IPS DF 6.9 (cell line): ENCODE data around the gene BRD9.
"Not testable (repeated sequence)": the region's sequence is repeated elsewhere in the genome, so short reads cannot be mapped to it uniquely, and the experiment has no call there.

ENCODE experiments used
- DNase-seq: peaks from one replicate; pipeline ENCODE4 v3.0.0-alpha.2; 2013; ENCODE audit warnings: low read depth, low spot score
- H3K27ac ChIP-seq: one replicate; pipeline ENCODE4 v1.5.1; 2013; ENCODE audit warnings: low read length, control low read depth
- H3K27me3 ChIP-seq: 2 replicates; pipeline ENCODE4 v1.6.1; 2013; ENCODE audit warnings: mild to moderate bottlenecking, low read length; ENCODE audit not compliant: control insufficient read depth, insufficient read depth
- H3K36me3 ChIP-seq: 2 replicates; pipeline ENCODE4 v1.6.1; 2013; ENCODE audit warnings: low read length; ENCODE audit not compliant: control insufficient read depth, insufficient read depth
- H3K4me1 ChIP-seq: 2 replicates; pipeline ENCODE4 v1.6.1; 2013; ENCODE audit warnings: low read length; ENCODE audit not compliant: control insufficient read depth, insufficient read depth
- H3K4me3 ChIP-seq: 2 replicates; pipeline ENCODE4 v1.5.1; 2013; ENCODE audit warnings: mild to moderate bottlenecking, low read length
- H3K9me3 ChIP-seq: 2 replicates; pipeline ENCODE4 v1.6.1; 2013; ENCODE audit warnings: low read length, inconsistent platforms; ENCODE audit not compliant: control insufficient read depth, insufficient read depth
- WGBS: extraction: QIAGEN DNeasy Blood & Tissue Kit; methylation state at CpG from one replicate; pipeline ENCODE4 v1.1.7; 2013; ENCODE audit warnings: mixed read lengths, missing lambda C conversion rate; ENCODE audit not compliant: insufficient read length, insufficient coverage; 5-methylcytosine and 5-hydroxymethylcytosine counted together

The BRD9 gene

DNA sequence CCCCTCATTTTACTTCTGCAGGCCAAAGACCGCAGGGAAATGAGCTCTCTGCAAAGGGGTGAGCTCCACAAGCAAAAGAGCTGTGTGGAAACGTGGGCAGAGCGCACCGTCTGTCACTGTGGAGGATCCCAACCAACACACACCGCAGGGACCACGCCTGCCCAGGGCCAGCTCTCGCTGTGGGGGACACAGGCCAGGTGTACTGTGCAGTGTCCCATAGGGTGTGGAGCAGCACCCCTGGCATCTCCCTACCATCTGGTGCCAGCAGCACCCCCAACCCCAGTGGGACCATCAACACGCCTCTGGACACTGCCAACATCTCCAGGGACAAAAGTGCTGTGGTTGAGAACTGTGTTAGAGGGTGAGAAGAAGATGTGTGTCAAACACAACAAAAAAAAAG lies 13.9 kb downstream of the BRD9 start:
- H3K27me3 ChIP-seq, H3K4me1 ChIP-seq, H3K27ac ChIP-seq, H3K9me3 ChIP-seq, H3K4me3 ChIP-seq, DNase-seq: not testable (repeated sequence)
- no CpG with 5 or more reads among the region's 8 CpGs for WGBS
- peaks cover 54% of the 10 kb centered on the region for H3K36me3 ChIP-seq

DNA sequence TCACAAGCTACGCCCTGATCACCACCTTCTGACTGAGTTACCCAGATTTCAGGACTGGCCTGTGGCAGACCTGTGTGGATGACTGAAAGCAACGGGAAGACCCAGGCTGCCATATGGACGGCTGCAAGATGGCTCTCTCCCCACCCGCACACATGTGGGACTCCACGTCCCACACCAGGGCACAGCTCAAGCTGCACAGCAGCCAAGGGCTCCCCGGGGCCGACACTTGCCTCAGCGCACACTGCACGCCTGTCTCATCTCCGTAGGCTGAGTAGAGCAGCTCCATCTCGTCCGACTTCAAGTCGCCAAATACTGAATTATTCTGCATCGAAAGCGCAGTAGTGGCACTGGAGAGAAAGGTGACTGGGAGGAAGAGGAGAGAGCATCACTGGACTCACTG lies 14.5 kb downstream of the BRD9 start:
- no peak for DNase-seq
- WGBS, result no CpG with 5 or more reads among the region's 15 CpGs
- Histone ChIP-seq H3K9me3 (no peaks in the 10 kb centered on the region), H3K4me1 (no peaks in the 10 kb centered on the region), H3K27me3 (no peaks in the 10 kb centered on the region), H3K4me3 (no peak overlapping the region), H3K27ac (no peak overlapping the region), H3K36me3 (peaks cover 48% of the 10 kb centered on the region)

DNA sequence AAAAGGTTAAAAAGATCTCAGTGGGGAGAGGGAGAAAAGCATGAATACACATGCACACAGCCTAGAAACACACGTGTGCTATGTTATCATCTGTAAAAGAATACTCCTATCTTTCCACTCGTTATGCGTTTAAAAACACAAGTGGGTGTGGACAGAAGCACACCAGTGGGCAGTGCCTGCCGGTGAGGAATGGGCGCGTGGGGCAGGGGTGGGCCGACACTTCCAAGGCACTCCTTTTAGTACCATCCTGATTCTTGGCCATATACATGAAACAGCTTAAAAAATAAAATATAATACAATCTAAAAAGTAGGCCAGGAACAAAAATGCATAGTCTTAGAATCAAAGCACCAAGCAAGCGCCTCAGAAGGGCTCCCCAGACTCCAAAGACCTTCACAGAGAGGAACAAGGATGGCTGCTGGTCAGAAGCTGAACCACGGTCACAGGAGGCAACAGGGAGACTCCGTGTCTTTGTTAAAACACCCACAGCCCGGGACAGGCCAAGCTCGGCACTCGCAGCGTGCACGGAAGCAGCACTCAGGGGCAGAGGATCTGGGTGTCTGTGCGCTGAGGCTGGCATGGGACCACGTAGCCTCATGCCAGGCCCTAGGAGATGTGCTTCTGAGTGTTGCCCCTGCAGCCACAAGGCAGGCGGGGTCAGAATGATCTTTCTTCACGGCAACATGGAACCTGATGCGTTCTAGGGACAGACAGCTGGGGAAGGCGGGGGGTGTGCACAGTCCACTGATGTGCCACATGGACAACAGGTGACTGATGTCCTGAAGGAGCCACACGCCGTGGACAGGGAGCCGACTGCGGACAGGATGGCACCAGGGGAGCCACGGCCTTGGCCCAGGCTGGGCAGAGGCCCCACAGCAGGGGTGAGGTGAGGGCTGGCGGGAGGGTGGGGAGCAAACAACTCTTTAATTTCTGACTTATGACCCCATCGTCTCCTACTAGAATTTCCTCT lies 15.9 kb downstream of the BRD9 start:
- H3K36me3 ChIP-seq, result peaks cover 40% of the 10 kb centered on the region
- WGBS, result no CpG with 5 or more reads among the region's 28 CpGs

DNA sequence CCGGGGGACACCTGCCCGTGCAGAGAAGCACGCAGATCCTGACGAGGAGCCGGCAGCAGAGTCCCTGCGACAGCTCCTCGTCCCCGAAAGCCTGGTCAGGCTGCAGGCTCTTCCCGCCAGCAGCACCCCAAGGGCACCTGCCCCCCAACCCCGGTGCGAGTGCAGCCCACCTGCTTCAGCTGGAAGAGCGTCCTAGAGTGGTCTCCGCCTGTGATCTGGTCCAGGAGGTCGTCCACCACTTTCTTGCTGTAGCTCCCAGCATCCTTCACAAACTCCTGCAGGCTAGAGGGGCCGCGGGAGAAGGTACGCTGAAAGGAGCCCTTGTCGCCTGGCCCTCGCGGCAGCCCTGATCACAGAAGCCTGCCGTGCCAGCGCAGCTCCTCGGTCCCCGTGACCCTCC lies 16.7 kb downstream of the BRD9 start:
- DNase-seq, result no peak
- no peaks in the 10 kb centered on the region for H3K4me1 ChIP-seq
- H3K9me3 ChIP-seq, result no peaks in the 10 kb centered on the region
- peaks cover 41% of the 10 kb centered on the region for H3K36me3 ChIP-seq
- H3K4me3 ChIP-seq, result no peak overlapping the region
- no CpG with 5 or more reads among the region's 24 CpGs for WGBS
- H3K27ac ChIP-seq, result no peak overlapping the region
- H3K27me3 ChIP-seq, result no peaks in the 10 kb centered on the region

More for the DNA sequence above, 15.9 kb downstream of the BRD9 start:
- no peaks in the 10 kb centered on the region for H3K4me1 ChIP-seq
- no peaks in the 10 kb centered on the region for H3K9me3 ChIP-seq
- H3K27ac ChIP-seq, result no peak overlapping the region
- no peaks in the 10 kb centered on the region for H3K27me3 ChIP-seq
- DNase-seq, result no peak
- H3K4me3 ChIP-seq, result no peak overlapping the region

DNA sequence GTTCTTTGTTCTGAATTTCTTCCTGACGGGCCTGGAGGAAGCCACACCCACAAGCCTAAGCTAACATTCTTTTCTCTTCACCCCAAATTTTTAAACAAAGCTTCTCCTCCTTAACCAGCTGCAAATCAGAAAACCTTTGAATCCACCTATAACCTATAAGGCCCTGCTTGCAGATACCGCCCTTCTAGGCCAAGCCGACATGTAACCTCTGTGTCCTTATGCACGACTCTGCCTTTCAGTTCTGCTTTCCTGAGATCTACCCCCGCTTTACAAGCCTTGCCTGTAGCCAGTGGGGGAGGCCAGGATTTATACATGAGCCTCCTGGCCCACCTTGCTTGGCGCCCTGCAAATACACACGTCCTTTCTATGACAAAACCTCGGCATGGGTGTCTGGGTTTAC lies 19.3 kb downstream of the BRD9 start:
- DNase-seq, result no peak
- Histone ChIP-seq H3K4me3 (no peak overlapping the region), H3K27me3 (no peaks in the 10 kb centered on the region), H3K27ac (no peak overlapping the region), H3K4me1 (no peaks in the 10 kb centered on the region), H3K9me3 (no peaks in the 10 kb centered on the region), H3K36me3 (peaks cover 61% of the 10 kb centered on the region)
- WGBS, result no CpG with 5 or more reads among the region's 8 CpGs

DNA sequence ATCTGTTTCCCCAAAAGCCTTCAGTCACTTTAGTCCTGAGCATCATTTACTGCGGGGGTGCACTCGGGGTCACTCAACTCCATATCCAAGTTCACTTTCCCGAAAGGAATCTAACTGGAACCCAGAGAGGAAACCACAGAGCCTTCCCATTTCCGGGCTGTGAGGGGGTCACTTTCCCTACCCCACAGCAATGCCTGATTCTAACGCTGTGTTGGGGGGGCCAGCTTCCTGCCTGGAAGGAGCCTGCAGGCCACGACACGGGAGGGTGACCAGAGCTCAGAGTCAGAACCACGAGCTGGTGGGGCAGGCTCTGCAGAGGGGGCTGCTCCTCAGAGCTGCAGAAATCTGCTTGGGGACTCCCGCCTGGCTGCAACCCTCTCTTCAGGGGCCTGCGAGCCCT lies 20.3 kb downstream of the BRD9 start:
- WGBS, result no CpG with 5 or more reads among the region's 10 CpGs
- Histone ChIP-seq H3K27me3 (no peaks in the 10 kb centered on the region), H3K4me1 (no peaks in the 10 kb centered on the region), H3K4me3 (no peak overlapping the region), H3K27ac (no peak overlapping the region), H3K36me3 (peaks cover 56% of the 10 kb centered on the region), H3K9me3 (no peaks in the 10 kb centered on the region)
- DNase-seq, result no peak

DNA sequence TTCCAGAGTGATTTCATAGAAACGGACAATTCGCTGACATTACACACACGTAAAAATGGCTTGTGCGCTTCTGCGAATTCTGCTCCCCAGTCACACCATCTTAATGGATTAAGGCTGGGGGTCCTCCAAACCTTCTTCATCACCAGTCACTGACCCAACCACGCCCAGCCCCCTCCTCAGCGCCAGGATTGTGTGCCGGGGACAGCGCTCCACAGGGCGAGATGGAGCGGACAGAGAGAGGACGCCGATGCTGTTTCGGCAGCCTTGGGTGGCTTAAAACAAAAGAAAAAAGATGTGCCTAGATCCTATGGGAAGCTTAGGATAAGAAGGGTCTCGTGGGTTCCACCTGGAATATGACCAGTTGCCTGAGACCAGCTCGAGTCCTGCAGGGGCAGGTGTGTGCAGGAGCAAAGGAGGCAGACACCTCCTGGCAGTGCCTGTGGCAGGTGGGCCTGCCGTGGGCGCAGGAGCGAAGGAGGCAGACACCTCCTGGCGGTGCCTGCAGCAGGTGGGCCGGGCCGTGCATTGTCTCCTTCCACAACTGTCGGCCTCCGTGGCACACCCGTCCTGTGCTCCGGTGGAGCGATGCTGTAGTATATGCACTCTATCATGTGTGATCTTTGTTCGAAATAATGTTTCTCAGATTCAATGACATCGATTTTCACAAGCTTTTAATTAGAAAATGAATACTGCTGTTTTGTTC lies 20.9 kb downstream of the BRD9 start:
- H3K27me3 ChIP-seq, result no peaks in the 10 kb centered on the region
- no peak for DNase-seq
- no peak overlapping the region for H3K27ac ChIP-seq
- H3K4me1 ChIP-seq, result no peaks in the 10 kb centered on the region
- H3K36me3 ChIP-seq, result peaks cover 52% of the 10 kb centered on the region
- no peaks in the 10 kb centered on the region for H3K9me3 ChIP-seq
- no CpG with 5 or more reads among the region's 29 CpGs for WGBS
- no peak overlapping the region for H3K4me3 ChIP-seq

DNA sequence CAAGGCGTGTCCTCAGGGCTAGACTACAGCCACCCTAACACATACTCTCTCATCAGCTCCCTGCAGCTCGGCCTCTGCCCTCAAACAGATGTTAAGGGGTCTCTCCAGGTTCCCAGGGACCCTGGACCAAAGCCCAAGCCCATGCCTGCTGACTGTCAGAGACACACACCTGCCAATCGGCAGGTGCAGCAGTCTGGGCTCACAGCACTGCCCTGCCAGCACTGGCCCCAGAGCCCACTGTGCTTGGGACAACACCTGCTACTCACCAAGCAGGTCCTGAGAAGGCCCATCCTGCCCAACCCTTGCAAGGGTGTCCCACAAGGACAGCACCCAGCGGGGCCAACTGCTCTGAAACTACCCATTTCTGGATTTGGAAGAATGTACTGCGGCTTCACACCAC lies 21.6 kb downstream of the BRD9 start:
- H3K27ac ChIP-seq, result no peak overlapping the region
- H3K4me1 ChIP-seq, result no peaks in the 10 kb centered on the region
- no CpG with 5 or more reads among the region's 5 CpGs for WGBS
- H3K9me3 ChIP-seq, result no peaks in the 10 kb centered on the region
- H3K4me3 ChIP-seq, result no peak overlapping the region
- DNase-seq, result no peak
- peaks cover 47% of the 10 kb centered on the region for H3K36me3 ChIP-seq
- no peaks in the 10 kb centered on the region for H3K27me3 ChIP-seq

DNA sequence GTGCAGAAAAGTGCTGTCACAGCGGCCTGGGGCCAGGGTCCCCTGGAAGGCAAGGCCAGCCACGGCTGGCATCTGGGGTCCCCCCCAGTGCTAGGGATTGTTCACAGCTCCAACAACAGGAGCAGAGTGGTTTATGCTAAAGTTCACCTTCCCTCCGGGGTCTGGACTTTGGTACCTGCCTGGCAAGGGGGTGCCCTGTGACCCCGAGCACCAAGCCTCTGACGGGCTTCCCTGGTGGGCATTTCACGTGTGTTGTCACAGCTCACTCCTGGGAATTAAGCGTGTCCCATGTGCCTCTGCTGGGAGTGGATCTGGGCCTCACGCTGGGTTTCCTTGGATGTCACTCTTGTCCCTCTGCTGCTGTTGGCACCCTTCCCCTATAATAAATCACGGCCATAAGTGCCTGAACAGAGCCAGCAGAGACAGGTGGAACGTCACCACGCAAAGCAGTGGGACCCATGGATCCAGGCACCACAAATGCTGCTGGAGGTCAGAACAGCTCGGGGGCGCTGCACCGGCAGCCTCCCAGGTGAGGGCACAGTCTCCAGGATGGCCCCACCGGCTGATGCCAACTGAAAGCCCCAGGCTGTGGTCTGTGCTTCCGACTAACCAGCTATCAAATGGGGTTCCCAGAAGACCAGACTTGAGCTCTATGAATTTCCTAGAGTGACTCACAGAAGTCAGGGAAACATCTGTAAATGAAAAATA lies 24.0 kb downstream of the BRD9 start:
- Histone ChIP-seq H3K4me3 (no peak overlapping the region), H3K36me3 (peaks cover 54% of the 10 kb centered on the region), H3K27me3 (no peaks in the 10 kb centered on the region), H3K4me1 (no peaks in the 10 kb centered on the region), H3K27ac (no peak overlapping the region), H3K9me3 (no peaks in the 10 kb centered on the region)
- no peak for DNase-seq
- WGBS, result no CpG with 5 or more reads among the region's 16 CpGs

DNA sequence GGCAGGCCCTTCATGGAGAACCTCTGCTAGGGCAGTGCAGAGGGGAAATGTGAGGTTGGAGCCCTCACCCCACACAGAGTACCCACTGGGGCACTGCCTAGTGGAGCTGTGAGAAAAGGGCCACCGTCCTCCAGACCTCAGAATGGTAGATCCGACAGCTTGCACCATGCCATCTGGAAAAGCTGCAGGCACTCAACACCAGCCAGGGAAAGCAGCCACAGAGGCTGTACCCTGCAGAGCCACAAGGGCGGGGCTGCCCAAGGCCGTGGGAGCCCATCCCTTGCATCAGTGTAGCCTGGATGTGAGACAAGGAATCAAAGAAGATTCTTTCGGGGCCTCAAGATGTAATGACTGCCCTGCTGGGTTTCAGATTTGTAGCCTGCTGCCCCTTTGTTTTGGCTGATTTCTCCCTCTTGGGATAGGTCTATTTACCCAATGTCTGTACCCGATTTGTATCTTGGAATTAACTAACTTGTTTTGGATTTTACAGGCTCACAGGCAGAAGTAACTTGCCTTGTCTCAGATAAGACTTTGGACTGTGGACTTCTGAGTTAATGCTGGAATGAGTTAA lies 25.2 kb downstream of the BRD9 start:
- WGBS, result no CpG with 5 or more reads among the region's 6 CpGs
- H3K27ac ChIP-seq, result no peak overlapping the region
- no peak overlapping the region for H3K4me3 ChIP-seq
- H3K9me3 ChIP-seq, result no peaks in the 10 kb centered on the region
- DNase-seq, result no peak
- no peaks in the 10 kb centered on the region for H3K27me3 ChIP-seq
- no peaks in the 10 kb centered on the region for H3K4me1 ChIP-seq
- H3K36me3 ChIP-seq, result peaks cover 65% of the 10 kb centered on the region
